ENCODE measurements around the gene ADCY5.

GRCh38 chr3:123281406-123281805 is 167.5 kb downstream of the ADCY5 start:
- TF ChIP-seq ZFX (IDR thresholded peaks at IDR 0.05) (no peak), CTCF (IDR thresholded peaks at IDR 0.05 in 2 of 3, conservative IDR thresholded peaks at IDR 0.05 in 1 of 3; ENCODE audit: borderline replicate concordance in 1 of 3, insufficient read depth in 1 of 3, low read depth in 2 of 3, low read length in 2 of 3) (no peak), REST (IDR thresholded peaks at IDR 0.05; ENCODE audit: low read depth) (no peak)
